HepG2 (cell line): ENCODE data around the gene SLC11A1. TPM values are rescaled to one million over a fixed set of nuclear protein-coding genes. Genes with fewer than 3 reads are reported as not detected.
A peak's percentile ranks its signal among the peaks of the same experiment; 100 is the strongest.

ENCODE experiments used
- ATAC-seq: fragments of 200-7000 bp; cut with Tn5 transposase; 3 replicates; pipeline ENCODE4 v1.9.1; 2020; ENCODE audit warnings: mild to moderate bottlenecking, moderate library complexity
- BruUV-seq: library from RNA; stranded (reverse); fragments of 400-500 nt; replicated peaks from 2 replicates; lab custom pipeline; 2021; lab: Mats Ljungman, UMichigan
- CTCF ChIA-PET: fragments of 300-600 bp; formaldehyde crosslinking; extraction: SDS; loops from one replicate; lab custom pipeline; 2021; ENCODE audit warnings: low total read pairs, inconsistent platforms, low intra/inter-chr PET ratio; lab: Yijun Ruan, JAX
- POLR2A ChIA-PET: fragments of 350-600 bp; sonication (Branson Sonifier 250); formaldehyde crosslinking; loops from one replicate; lab custom pipeline; 2020; ENCODE audit warnings: antibody characterized with exemption, inconsistent platforms; lab: Yijun Ruan, JAX
- DNase-seq: peaks from one replicate; pipeline ENCODE4 v3.0.0-alpha.2; 2015; ENCODE audit warnings: low spot score
- FAIRE-seq: peaks from 3 replicates; lab custom pipeline; 2011; peaks lifted over from hg19 to GRCh38; lab: Jason Lieb, UNC
- H2AFZ ChIP-seq: one replicate; pipeline ENCODE4 v1.6.1; 2011; ENCODE audit warnings: low read length, inconsistent platforms
- H3K27ac ChIP-seq: fragments of 300-600 bp; 3 replicates; pipeline ENCODE4 v1.8.0; 2011; ENCODE audit warnings: mixed run types, mild to moderate bottlenecking, mixed read lengths, low read length, inconsistent platforms; ENCODE audit not compliant: insufficient read depth; ENCODE audit errors: extremely low read length
- H3K27me3 ChIP-seq, 2 experiments: fragments of 200-600 bp in 1 of 2; 2 replicates in 1 of 2; 3 replicates in 1 of 2; pipeline versions ENCODE4 v1.6.0 to v1.8.0; 2011; ENCODE audit warnings: low read length in 2 of 2, mild to moderate bottlenecking in 2 of 2, moderate library complexity in 2 of 2, inconsistent platforms in 1 of 2; ENCODE audit not compliant: insufficient read depth in 2 of 2, control insufficient read depth in 1 of 2
- H3K36me3 ChIP-seq, 2 experiments: fragments of 200-600 bp in 1 of 2; replicated peaks in 1 of 2; 2 replicates in 1 of 2; 3 replicates in 1 of 2; pipeline versions ENCODE4 v1.5.1 to v1.8.0; 2011; ENCODE audit warnings: low read length in 2 of 2, inconsistent platforms in 1 of 2; ENCODE audit not compliant: insufficient read depth in 2 of 2, control insufficient read depth in 1 of 2
- H3K4me1 ChIP-seq: 2 replicates; pipeline ENCODE4 v1.5.1; 2012; ENCODE audit warnings: low read length, inconsistent platforms; ENCODE audit not compliant: insufficient read depth
- H3K4me2 ChIP-seq: 2 replicates; pipeline ENCODE4 v1.6.0; 2011; ENCODE audit warnings: low read depth, low read length, inconsistent platforms
- H3K4me3 ChIP-seq, 3 experiments: fragments of 200-600 bp in 1 of 3; sonication (generic), shearing (Covaris generic) in 1 of 3; replicated peaks in 1 of 3; 2 replicates each; pipeline ENCODE4 v1.5.1; 2011 to 2016; ENCODE audit warnings: low read length in 3 of 3, inconsistent platforms in 2 of 3, low read depth in 2 of 3, mild to moderate bottlenecking in 2 of 3, control low read depth in 1 of 3, mixed read lengths in 1 of 3; ENCODE audit not compliant: insufficient read depth in 1 of 3
- H3K79me2 ChIP-seq: one replicate; pipeline ENCODE4 v1.6.1; 2011; ENCODE audit warnings: low read length, inconsistent platforms; ENCODE audit not compliant: insufficient read depth
- H3K9ac ChIP-seq: 2 replicates; pipeline ENCODE4 v1.6.0; 2011; ENCODE audit warnings: mild to moderate bottlenecking, low read depth, low read length, inconsistent platforms; ENCODE audit not compliant: insufficient read depth
- H3K9me3 ChIP-seq: 2 replicates; pipeline ENCODE4 v1.5.1; 2012; ENCODE audit warnings: mild to moderate bottlenecking, low read length
- H4K20me1 ChIP-seq: 2 replicates; pipeline ENCODE4 v1.6.0; 2011; ENCODE audit warnings: inconsistent platforms, mild to moderate bottlenecking, low read length, moderate library complexity; ENCODE audit not compliant: insufficient read depth
- BCL3 ChIP-seq: sonication (generic); formaldehyde crosslinking; IDR thresholded peaks from 2 replicates; pipeline ENCODE4 v1.5.1; 2020; ENCODE audit warnings: mild to moderate bottlenecking, missing genetic modification reagents, moderate library complexity
- NBN ChIP-seq: fragments of 450-650 bp; conservative IDR thresholded peaks from 2 replicates; pipeline ENCODE4 v1.6.1; 2017
- PRPF4 ChIP-seq: fragments of 200-400 bp; formaldehyde crosslinking; IDR thresholded peaks from 2 replicates; pipeline ENCODE4 v1.6.1; 2016; ENCODE audit warnings: low read length, low read depth; ENCODE audit not compliant: poor library complexity, severe bottlenecking
- SNRNP70 ChIP-seq: fragments of 200-400 bp; formaldehyde crosslinking; IDR thresholded peaks from 2 replicates; pipeline ENCODE4 v1.6.1; 2017; ENCODE audit warnings: mild to moderate bottlenecking, low read depth, low read length, moderate library complexity
- ZBTB33 ChIP-seq: sonication (generic); formaldehyde crosslinking; IDR thresholded peaks from 2 replicates; pipeline ENCODE4 v1.4.0; 2020; ENCODE audit warnings: missing genetic modification reagents
- ZNF24 ChIP-seq: fragments of 450-650 bp; IDR thresholded peaks from 2 replicates; pipeline ENCODE4 v1.6.1; 2017; ENCODE audit warnings: antibody characterized with exemption, mild to moderate bottlenecking
- ZSCAN22 ChIP-seq: sonication (generic); formaldehyde crosslinking; IDR thresholded peaks from 2 replicates; pipeline ENCODE4 v1.4.0; 2020; ENCODE audit warnings: mild to moderate bottlenecking, missing genetic modification reagents
- WGBS: methylation state at CpG from one replicate; pipeline ENCODE4 v1.1.6; 2017; ENCODE audit warnings: low lambda C conversion rate; 5-methylcytosine and 5-hydroxymethylcytosine counted together
- in situ Hi-C: cut with HindIII; loops from 2 replicates; pipeline ENCODE4 v1.10.0; 2017; ENCODE audit warnings: low pct_unique_long_range_greater_than_20kb; ENCODE audit not compliant: extremely low pct_ligation_motif_present
- intact Hi-C: fragments of 100-400 bp; cut with micrococcal nuclease; formaldehyde crosslinking; loops from one replicate; pipeline ENCODE4 v1.10.0; 2022; ENCODE audit not compliant: unreplicated experiment
- polyA plus RNA-seq, 8 experiments: library from polyadenylated mRNA; depleted of rRNA in 3 of 8; stranded (reverse) in 7 of 8; unstranded in 1 of 8; fragments of >200 nt; fragmentation: Illumina TruSeq in 4 of 8; extraction: Trizol in 4 of 8; gene quantifications; 2 replicates each; pipeline versions ENCODE4 v1.2.1 to v1.2.3, GENCODE V29; 2011 to 2016; ENCODE audit warnings: low read depth in 4 of 8, missing spikeins in 1 of 8, mixed read lengths in 1 of 8; ENCODE audit not compliant: insufficient read depth in 1 of 8
- total RNA-seq, 5 experiments: library from RNA; depleted of rRNA; stranded (reverse); fragments of >200 nt; fragmentation: Illumina TruSeq; extraction: Trizol; gene quantifications; 2 replicates each; pipeline ENCODE4 v1.2.3, GENCODE V29; 2016; ENCODE audit warnings: low read depth in 1 of 5
- TF ChIP-seq, protein P1 (sequence below): fragments of 450-650 bp; IDR thresholded peaks from 2 replicates; pipeline ENCODE4 v1.6.1; 2016
- TF ChIP-seq, protein P2 (sequence below): sonication (generic); formaldehyde crosslinking; IDR thresholded peaks from 2 replicates; pipeline ENCODE4 v1.5.1; 2020; ENCODE audit warnings: mild to moderate bottlenecking, missing genetic modification reagents, moderate library complexity

SLC11A1 gene
- total and polyA plus RNA-seq, 2 of the 13 experiments (the other 11 are each of a cell fraction or from before 2014, with no cell fraction given) = 0.33 to 2.3 TPM

- Histone ChIP-seq H3K4me2 (peak overlapping the region; percentile 20; the same call in 1 of the 2 replicates), H3K27me3 (no peaks in the 10 kb centered on the region; a peak in 1 of 5 replicates), H4K20me1 (peaks cover 11% of the 10 kb centered on the region; the same call in 1 of the 2 replicates), H3K4me3 (no peak overlapping the region), H3K4me1 (peaks cover 51% of the 10 kb centered on the region), H3K36me3 (peaks cover 18 to 38% of the 10 kb centered on the region in 2 experiments), H3K9me3 (no peaks in the 10 kb centered on the region), H3K27ac (no peak overlapping the region), H3K79me2 (peaks cover 30% of the 10 kb centered on the region), H3K9ac (no peak overlapping the region), H2AFZ (no peak overlapping the region)
- DNase-seq (no peak), ATAC-seq (no peak), FAIRE-seq (no peak)
- in situ Hi-C loops (no loop called here), intact Hi-C loops (no loop called here)
- WGBS = 87% methylated on average over 9 of the region's 9 CpGs
- TF ChIP-seq BCL3 = no peak
- TF ChIP-seq, protein P1, sequence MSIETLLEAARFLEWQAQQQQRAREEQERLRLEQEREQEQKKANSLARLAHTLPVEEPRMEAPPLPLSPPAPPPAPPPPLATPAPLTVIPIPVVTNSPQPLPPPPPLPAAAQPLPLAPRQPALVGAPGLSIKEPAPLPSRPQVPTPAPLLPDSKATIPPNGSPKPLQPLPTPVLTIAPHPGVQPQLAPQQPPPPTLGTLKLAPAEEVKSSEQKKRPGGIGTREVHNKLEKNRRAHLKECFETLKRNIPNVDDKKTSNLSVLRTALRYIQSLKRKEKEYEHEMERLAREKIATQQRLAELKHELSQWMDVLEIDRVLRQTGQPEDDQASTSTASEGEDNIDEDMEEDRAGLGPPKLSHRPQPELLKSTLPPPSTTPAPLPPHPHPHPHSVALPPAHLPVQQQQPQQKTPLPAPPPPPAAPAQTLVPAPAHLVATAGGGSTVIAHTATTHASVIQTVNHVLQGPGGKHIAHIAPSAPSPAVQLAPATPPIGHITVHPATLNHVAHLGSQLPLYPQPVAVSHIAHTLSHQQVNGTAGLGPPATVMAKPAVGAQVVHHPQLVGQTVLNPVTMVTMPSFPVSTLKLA = no peak
- no peak for TF ChIP-seq NBN
- TF ChIP-seq, protein P2, sequence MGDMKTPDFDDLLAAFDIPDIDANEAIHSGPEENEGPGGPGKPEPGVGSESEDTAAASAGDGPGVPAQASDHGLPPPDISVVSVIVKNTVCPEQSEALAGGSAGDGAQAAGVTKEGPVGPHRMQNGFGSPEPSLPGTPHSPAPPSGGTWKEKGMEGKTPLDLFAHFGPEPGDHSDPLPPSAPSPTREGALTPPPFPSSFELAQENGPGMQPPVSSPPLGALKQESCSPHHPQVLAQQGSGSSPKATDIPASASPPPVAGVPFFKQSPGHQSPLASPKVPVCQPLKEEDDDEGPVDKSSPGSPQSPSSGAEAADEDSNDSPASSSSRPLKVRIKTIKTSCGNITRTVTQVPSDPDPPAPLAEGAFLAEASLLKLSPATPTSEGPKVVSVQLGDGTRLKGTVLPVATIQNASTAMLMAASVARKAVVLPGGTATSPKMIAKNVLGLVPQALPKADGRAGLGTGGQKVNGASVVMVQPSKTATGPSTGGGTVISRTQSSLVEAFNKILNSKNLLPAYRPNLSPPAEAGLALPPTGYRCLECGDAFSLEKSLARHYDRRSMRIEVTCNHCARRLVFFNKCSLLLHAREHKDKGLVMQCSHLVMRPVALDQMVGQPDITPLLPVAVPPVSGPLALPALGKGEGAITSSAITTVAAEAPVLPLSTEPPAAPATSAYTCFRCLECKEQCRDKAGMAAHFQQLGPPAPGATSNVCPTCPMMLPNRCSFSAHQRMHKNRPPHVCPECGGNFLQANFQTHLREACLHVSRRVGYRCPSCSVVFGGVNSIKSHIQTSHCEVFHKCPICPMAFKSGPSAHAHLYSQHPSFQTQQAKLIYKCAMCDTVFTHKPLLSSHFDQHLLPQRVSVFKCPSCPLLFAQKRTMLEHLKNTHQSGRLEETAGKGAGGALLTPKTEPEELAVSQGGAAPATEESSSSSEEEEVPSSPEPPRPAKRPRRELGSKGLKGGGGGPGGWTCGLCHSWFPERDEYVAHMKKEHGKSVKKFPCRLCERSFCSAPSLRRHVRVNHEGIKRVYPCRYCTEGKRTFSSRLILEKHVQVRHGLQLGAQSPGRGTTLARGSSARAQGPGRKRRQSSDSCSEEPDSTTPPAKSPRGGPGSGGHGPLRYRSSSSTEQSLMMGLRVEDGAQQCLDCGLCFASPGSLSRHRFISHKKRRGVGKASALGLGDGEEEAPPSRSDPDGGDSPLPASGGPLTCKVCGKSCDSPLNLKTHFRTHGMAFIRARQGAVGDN (CRISPR knock-in tag) = 0 out of 2 replicates have a peak, but pooled peaks have one; percentile 8
- no peak for TF ChIP-seq SNRNP70
- TF ChIP-seq ZBTB33 = peak; percentile 52; the same call in 1 of the 2 replicates
- no peak for TF ChIP-seq PRPF4
- TF ChIP-seq ZSCAN22 (CRISPR knock-in tag) = peak; percentile 79; the same call in 1 of the 2 replicates
- no peak for TF ChIP-seq ZNF24
- no TSS peak for BruUV-seq
- ChIA-PET CTCF (no interaction called here), POLR2A (interaction anchor here (5.6 kb wide), 1 partner anchor 9 kb away, joined by 59 read pairs; no protein-coding TSS in a partner anchor)
Observed at GRCh38 chr2:218422403-218423086, 40.5 kb downstream of the SLC11A1 start.
